GM21423 (cell line): ENCODE data around the gene ATG9B.
"Not testable (repeated sequence)": the region's sequence is repeated elsewhere in the genome, so short reads cannot be mapped to it uniquely, and the experiment has no call there.

Experiments
- ATAC-seq: cut with Tn5 transposase; IDR thresholded peaks from one replicate; pipeline ENCODE4 v1.9.1; 2021; ENCODE audit warnings: mild to moderate bottlenecking, moderate library complexity; ENCODE audit not compliant: unreplicated experiment

Gene ATG9B

DNA sequence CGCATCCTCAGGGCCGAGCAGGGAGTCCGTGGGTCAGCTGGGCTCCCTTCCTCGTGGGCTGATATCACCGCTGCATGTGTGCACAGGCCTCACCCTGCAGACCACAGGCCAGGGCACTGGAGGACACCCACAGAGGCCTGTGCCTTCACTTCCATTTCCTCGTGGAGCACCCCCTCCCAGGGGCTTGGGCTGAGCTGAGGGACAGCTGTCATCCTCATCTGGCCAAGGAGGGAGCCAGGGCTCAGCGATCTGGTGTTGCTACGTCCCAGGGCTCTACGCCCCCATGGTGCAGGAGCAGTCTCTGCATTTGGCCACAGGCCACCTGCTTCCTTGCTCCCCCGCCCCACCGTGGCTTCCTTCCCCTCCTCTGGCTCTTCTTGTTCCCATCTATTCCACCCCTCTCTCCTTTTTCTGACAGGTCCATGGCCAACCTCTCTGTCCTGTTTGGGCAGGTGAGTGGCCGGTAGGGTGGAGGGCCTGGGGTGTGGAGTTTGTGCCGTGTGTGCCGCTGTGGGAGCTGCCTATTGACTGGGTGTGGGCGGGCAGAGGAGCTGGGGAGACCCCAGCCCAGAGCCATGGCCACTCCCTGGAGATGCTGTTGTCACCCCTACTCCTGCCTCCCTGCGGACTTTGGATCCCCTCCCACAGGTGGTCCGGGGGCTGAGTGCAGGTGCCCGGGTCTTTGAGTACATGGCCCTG is 15.7 kb upstream of the ATG9B start:
- ATAC-seq, result no peak

DNA sequence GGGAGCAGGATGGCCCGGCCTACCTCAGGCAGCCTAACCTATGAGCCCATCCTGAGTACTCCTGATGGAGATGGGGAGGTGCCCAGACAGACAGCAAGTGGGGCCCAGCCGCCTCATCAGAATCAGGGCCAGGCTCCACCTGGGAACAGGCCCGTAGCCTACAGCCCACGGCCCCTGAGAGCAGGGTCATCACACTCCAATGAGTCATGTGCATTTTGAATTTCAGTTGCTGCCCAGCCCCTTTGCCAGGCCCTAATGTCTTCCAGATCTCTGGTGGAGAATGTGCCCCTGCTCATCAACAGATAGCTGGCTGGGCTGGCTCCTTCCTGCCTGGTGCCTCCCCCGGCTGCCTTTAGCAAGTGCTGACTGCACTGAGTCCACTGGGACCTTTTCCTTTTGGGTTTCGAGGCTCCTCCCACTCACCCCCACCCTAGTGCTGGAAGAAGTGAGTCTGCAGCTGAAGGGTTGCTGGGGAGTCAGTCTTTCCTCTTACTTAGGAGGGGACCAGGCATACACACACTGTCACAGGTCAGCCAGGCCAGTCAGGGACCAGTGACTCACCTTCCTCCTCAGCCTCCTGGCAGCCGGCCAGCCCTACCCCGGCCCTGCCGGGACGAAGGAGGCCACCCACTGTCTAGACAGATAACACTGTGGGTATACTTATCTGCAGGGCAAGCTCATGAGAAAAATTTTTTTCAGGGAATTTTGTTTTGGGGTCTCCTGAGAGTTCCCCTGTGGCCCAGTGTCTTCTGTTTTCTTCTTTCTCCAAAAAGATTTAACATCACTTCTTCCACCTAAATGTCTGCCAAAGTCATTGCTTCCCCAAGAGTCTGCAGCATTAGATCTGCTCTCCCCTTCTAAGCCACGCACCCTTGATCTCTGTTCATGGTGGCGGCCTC is 14.9 kb upstream of the ATG9B start:
- no peak for ATAC-seq

DNA sequence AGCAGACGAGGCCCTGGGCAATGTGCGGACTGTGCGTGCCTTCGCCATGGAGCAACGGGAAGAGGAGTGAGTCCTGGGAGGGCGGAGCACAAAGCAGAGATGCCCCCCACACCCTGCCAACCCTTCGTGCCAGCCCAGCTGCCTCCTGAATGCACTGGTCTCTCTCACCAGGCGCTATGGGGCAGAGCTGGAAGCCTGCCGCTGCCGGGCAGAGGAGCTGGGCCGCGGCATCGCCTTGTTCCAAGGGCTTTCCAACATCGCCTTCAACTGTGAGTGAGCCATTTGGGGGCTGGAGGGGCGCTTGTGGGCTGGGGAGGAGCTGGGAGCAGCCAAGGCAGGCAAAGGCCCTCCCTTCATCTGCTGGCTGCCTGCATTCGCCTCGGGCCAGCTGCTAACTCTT is 11.6 kb upstream of the ATG9B start:
- ATAC-seq, result no peak

DNA sequence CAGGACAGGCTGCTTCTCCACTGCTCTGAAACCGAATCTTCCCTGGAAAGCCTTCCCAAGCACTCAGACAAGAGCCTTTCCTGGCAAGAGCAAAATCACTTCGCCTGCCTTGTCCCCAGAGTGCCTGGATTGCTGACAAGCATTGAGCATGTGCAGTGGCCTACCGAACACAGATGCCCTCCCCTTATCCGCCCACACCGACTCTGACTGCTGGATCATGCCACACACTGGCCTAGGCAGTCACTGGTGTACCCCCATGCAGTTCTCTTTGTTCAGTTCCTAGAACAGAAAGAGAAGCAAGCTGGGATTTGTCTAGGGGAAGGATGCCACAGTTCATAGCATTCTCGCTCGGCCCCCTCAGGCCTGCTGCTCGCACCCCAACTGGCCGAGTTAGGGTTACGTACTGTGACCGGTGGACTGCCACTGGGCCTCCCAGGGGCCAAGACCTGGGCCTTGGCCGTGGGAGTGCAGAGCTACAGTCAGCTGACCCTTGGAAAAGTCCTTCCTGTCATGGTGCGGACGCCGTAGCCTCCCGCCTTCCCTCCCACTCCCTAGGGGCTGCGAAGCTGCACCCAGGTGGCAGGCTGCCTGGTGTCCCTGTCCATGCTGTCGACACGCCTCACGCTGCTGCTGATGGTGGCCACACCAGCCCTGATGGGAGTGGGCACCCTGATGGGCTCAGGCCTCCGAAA is 10.9 kb upstream of the ATG9B start:
- ATAC-seq, result no peak

DNA sequence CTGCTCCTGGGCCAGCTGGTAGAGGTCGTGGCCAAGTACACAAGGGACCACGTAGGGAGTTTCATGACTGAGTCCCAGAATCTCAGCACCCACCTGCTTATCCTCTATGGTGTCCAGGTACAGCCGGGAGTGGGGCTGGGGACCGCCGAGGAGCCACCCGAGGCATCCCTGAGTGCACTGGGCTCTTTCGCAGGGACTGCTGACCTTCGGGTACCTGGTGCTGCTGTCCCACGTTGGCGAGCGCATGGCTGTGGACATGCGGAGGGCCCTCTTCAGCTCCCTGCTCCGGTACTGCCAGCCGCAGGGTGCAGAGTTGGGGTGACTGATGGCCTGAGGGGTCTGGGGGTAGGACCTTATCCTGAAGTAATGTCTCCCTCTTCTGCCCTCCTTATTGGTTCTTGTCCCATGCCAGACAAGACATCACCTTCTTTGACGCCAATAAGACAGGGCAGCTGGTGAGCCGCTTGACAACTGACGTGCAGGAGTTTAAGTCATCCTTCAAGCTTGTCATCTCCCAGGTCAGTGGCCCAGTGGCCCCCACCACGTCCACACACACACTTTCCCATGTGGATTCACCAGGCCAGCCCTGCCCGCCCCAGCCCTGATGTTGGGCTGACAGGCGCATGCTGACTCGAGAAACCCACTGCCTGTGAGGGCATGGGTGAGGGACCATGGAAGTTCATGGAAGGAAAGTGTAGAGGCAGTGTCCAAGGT is 10.2 kb upstream of the ATG9B start:
- ATAC-seq, result no peak

DNA sequence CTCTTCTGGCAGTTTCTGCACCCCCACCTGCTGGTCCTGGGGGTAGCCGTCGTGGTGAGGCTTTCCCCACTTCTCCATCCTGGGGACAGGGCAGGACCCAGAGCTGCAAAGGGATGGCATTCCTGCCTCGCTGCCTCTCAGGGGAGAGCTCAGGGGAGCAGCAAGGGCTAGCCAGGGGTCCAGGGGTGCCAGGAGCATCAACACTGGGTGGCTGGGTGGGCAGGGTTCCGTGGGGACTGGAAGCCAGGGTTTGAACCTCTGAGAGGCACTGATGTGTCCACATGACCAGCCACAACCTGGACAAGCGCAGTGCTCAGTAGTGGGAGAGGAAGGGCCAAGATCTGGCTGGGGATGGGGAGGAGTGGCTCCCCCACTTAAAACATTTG is 9.6 kb upstream of the ATG9B start:
- no peak for ATAC-seq

DNA sequence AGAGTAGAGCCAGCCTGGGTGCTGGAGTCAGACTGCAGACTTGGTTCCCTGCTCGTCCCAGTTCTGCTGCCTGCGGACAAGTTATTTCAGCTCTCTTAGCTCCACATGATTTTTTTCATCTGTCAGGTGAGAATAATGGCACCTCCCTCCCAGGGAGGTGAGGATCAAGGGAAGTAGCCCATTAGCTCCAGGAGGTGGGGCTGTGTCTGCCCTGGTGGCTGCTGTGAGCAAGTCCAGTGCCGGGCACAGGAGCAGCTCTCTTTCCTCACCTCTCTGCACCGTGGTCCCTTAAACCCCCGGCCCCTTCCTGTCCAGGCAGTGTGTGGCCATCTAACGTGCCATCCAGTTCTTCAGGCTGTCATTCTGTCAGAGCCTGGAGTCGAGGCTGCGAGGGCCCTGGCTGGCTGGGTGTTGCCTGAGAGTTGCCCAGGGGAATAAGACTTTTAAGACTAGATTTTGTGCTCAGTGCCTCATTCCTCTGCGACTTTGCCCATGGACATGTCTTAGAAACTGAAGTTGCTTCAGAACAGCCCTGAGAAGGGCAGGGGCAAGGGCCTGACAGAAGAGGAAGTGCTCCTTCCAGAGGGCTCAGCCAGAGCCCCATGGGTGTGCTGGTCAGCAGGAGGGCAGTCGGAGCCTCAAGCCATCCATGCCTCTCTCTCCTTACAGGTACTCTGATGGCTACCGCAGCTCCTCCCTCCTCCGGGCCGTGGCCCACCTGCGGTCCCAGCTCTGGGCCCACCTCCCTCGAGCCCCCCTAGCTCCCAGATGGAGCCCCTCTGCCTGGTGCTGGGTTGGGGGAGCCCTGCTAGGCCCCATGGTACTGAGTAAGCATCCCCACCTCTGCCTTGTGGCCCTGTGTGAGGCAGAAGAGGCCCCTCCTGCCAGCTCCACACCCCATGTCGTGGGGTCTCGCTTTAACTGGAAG is 8.9 kb upstream of the ATG9B start:
- ATAC-seq, result no peak

DNA sequence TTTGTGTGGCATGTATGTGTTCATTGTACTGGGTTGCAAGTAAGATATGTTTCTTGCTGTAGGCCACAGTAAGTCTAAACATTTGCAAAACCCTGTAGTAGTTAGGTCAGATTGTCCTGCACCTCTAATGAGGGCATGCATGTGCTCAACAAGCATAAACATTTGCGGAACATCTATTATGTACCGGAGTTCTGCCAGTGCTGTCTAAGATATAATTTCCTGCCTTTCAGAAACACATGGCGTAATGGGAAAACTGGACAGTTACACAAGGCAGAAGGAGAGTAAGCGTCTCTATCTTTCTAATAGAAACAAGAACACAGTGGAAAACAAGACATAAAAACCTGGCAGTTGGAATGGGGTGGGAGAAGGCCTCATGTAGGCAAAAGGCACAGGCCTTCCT is 6.7 kb upstream of the ATG9B start:
- ATAC-seq, result no peak

DNA sequence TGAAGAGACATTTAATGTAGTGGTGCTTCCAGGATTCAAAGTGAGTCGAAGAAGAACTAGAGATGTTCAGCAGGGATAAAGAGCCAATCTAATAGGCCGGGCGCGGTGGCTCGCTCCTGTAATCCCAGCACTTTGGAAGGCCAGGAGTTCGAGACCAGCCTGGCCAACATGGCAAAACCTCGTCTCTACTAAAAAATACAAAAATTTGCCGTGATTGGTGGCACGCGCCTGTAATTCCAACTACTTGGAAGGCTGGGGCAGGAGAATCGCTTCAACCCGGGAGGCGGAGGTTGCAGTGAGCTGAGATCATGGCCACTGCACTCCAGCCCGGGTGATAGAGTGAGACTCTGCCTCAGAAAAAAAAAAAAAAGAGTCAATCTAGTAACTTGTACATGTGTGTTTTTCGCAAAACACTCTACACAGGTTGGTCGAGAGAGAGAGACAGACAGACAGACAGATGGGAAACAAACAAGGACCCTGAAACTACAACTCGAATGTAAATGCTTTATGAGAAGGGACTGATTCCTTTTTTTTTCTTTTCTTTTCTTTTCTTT is 4.7 kb upstream of the ATG9B start:
- no peak for ATAC-seq

DNA sequence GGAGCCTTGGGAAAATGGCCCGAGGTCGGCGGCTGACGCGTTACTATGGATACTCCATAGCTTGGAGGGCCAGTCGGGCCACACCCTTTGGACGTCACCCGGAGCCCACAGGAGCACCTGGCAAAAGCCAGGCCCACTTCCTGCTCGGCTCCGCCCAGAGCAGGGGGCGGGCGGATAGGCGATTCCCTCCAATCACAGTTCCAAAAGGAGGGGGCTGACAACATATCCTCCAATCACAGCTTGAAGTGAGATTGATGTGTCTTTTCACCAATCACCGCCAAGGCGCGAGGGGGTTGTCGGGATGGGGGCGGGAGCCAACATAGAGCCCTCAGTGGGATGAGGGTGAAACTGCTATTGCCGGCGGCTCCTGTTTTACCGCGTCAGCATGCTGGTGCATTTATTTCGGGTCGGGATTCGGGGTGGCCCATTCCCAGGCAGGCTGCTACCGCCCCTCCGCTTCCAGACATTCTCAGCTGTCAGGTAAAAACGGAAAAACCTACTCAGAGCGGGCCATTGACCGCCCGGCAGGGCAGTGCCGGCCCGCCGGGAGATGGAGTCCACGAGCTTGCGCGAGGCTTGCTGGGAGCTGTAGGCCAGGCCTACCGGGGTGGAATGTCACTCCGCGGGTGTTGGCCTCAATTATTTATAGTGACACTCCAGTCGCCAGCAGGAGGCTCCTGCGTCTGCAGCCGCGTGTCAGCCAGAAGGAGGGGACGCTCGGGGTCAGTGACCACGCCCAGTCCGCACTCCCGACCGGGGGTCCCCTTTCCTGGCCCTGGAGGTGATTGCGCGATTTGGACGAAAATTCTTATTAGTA is 4.0 kb upstream of the ATG9B start, which contains the start of gene ABCB8:
Gene ABCB8 (plus strand): TSS at position 320 of the 817 bp plus-strand sequence. CDS start 66 bp downstream, at position 386.
- ATAC-seq, result peak; percentile 94

DNA sequence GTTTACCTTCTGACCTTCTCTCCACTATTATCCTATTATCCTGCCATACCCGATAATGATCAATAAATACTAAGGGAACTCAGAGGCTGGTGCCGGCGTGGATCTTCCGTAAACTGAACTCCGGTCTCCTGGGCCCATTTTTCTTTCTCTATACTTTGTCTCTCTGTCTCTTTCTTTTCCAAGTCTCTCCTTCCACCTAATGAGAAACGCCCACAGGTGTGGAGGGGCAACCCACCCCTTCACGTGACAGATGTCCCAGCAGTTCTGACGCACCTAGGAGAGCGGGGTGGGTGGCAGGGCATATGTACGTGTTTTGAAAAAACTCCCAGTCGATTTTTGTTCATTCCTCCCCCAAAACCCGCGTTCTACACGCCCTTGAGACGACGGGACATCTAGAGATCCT is 3.4 kb upstream of the ATG9B start:
- not testable (repeated sequence) for ATAC-seq

DNA sequence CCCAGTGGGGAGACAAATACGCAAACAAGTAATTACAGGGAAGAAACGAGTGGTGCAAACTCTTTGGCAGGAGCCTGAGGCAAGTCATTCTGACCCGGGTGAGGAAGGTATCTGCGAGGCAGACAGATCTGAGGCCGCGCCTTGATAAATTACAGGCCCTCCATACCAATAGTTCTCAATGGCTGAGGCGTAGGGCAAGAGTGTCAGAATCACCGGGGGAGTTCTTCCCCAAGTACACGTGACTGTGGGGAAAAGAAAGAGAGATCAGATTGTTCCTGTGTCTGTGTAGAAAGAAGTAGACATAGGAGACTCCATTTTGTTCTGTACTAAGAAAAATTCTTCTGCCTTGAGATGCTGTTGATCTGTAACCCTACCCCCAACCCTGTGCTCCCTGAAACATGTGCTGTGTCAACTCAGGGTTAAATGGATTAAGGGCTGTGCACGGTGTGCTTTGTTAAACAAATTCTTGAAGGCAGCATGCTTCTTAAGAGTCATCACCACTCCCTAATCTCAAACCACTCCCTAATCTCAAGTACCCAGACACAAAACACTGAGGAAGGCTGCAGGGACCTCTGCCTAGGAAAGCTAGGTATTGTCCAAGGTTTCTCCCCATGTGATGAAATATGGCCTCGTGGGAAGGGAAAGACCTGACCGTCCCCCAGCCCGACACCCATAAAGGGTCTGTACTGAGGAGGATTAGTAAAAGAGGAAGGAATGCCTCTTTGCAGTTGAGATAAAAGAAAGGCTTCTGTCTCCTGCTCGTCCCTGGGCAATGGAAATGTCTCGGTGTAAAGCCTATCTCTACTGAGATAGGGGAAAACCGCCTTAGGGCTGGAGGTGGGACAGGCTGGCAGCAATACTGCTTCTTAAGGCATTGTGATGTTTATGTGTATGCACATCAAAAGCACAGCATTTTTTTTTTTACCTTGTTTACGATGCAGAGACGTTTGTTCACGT is 2.8 kb upstream of the ATG9B start:
- ATAC-seq, result not testable (repeated sequence)

DNA sequence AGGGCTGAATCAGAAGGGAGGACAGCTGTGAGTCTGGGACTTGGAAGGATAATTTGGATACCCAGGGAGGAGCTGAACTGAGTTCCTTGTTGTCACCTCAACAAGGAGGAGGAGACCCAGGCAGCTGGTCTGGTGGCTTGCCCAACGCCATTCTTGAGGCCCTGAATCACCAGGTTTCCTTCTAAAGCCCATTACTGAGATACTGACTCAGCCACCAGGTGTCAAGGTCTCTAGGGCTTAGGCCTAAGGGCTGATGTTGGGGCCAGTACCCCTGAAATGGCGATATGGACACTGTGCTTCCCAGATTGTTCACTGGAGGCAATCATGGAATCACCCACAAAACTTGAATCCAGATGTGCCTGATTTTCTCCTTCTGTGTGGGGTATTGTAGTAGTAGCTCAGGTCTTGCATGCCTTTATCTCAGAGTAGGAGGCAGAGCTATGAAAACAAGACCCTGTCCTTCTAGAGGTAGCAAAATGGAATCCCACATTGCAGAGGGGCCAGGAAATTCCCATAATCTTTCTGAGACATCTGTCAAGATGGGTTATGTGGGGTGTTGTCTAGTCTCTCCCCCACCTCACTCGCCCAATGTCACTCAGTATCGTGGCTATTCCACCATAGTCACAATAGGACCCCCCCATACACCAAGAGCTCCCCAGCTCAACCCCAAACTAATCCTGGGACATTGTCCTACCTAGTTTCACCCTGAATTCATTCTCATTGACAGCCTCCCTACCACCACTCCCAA is 1.8 kb upstream of the ATG9B start:
- no peak for ATAC-seq

DNA sequence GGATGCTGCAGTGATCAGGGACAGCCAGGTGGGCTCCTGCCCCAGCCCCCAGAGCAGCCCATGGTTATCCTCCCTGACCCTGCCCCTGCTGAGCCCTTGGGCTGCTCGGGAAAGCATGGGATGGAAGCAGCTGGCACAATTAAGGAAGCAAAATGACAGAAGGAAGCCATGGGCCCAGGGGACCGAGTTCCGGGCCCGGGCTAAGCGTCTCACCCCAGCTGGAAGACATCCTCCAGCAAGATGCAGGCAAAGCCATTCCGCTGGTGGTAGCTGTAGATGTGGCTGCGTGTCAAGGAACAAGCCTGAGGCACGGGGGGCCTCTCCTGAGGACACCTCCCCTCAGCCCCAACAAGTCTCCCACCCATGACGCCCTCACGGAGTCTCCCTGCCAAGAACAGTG is 1.1 kb downstream of the ATG9B start:
- ATAC-seq, result no peak

DNA sequence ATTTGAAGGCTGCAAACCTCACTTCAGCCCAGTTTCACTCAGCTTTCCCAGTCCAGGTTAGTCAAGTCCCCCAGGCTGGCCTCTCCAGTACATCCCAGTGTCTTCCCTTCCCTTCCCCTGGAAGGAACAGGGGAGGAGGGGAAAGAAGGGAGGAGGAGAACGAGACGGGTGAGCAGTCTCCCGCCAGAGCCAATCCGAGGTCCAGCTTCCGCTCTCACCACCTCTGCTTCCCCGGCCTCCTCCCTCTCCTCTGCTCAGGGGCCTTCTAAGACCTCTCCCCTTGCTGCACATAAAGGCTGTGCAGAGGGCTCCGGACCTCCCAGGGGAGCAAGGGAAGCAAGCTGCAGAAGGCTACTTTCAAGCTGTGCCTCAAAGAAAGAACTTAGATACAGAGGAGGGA is 4.1 kb downstream of the ATG9B start:
- ATAC-seq, result no peak

DNA sequence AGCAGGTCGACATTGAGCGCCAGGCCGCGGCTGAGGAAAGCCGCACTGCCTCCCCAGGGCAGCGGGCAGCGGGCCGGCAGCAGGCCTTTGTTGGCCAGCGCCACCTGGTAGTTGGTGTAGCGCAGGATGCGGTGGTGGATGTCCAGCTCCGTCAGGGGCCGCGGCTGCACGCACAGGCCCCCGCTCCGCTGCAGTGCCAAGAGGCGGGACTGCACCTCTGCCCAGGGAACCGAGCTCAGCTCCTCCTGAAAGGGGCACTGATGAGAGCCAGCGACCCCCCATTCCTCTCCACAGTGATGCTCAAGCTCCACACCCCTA is 5.2 kb downstream of the ATG9B start:
- ATAC-seq, result no peak
